ENCODE results near the gene HNRNPK. TPM values are rescaled to one million over a fixed set of nuclear protein-coding genes. Genes with fewer than 3 reads are reported as not detected.

The HNRNPK gene
- polyA plus RNA-seq, 3 donors, result 307 to 743 (median 645) TPM

DNA sequence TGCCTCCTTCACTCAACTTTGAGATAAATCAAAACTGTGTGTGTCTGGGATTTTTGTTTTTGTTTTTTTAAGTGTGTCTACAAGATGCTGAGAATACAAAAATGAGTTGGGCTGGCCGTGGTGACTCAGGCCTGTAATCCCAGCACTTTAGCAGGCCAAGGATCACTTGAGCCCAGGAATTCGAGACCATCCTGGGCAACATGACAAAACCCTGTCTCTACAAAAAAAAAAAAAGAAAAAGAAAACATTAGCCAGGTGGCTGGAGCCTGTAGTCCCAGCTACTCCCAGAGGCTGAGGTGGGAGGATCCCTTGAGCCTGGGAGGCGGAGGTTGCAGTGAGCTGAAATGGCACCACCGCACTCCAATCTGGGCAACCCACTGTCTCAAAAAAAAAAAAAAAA lies 21.0 kb downstream of the HNRNPK start:
- Histone ChIP-seq H4K20me1 (ENCODE audit: insufficient read depth, low read length) (no peaks in the 10 kb centered on the region), H3K27me3 (ENCODE audit: control insufficient read depth in 2 of 2, insufficient read depth in 2 of 2, low read length in 2 of 2) (no peaks in the 10 kb centered on the region), H3K4me1 (ENCODE audit: control insufficient read depth in 1 of 2, insufficient read depth in 2 of 2, low read length in 2 of 2) (peaks cover 13 to 20% of the 10 kb centered on the region in 2 donors), H3K9ac (ENCODE audit: insufficient read depth, low read length, poor library complexity, severe bottlenecking) (no peak overlapping the region), H3K27ac (ENCODE audit: low read depth in 1 of 2, low read length in 2 of 2) (no peak overlapping the region), H3K36me3 (replicated peaks in 1 of 2; ENCODE audit: control insufficient read depth in 1 of 2, insufficient read depth in 2 of 2, low read length in 2 of 2) (no peaks in the 10 kb centered on the region), H3K4me3 (replicated peaks in 1 of 3; ENCODE audit: low read depth in 2 of 3, low read length in 3 of 3) (no peak overlapping the region), H3K9me3 (replicated peaks in 1 of 2; ENCODE audit: control insufficient read depth in 1 of 2, insufficient read depth in 1 of 2, low read length in 2 of 2) (no peaks in the 10 kb centered on the region), H3K79me2 (ENCODE audit: insufficient read depth, low read length) (peaks cover 4% of the 10 kb centered on the region), H2AFZ (ENCODE audit: insufficient read depth, low read depth, low read length, poor library complexity, severe bottlenecking) (no peak overlapping the region), H3K4me2 (replicated peaks; ENCODE audit: extremely low read depth, low read length, poor library complexity, severe bottlenecking) (no peak overlapping the region)
- Mint-ChIP-seq H3K27ac (no peak overlapping the region), H3K36me3 (peaks cover 0 to 8% of the 10 kb centered on the region in 2 donors), H3K4me1 (peaks cover 24% of the 10 kb centered on the region), H3K9me3 (no peaks in the 10 kb centered on the region), H3K4me3 (no peak overlapping the region), H3K27me3 (ENCODE audit: low read depth in 3 of 3) (peaks cover 0 to 2% (median 1%) of the 10 kb centered on the region in 3 donors)
- intact Hi-C loops (cut with micrococcal nuclease), result no loop called here
- no CpG with 5 or more reads among the region's 4 CpGs for WGBS (ENCODE audit: insufficient coverage)
- TF ChIP-seq, protein P1, sequence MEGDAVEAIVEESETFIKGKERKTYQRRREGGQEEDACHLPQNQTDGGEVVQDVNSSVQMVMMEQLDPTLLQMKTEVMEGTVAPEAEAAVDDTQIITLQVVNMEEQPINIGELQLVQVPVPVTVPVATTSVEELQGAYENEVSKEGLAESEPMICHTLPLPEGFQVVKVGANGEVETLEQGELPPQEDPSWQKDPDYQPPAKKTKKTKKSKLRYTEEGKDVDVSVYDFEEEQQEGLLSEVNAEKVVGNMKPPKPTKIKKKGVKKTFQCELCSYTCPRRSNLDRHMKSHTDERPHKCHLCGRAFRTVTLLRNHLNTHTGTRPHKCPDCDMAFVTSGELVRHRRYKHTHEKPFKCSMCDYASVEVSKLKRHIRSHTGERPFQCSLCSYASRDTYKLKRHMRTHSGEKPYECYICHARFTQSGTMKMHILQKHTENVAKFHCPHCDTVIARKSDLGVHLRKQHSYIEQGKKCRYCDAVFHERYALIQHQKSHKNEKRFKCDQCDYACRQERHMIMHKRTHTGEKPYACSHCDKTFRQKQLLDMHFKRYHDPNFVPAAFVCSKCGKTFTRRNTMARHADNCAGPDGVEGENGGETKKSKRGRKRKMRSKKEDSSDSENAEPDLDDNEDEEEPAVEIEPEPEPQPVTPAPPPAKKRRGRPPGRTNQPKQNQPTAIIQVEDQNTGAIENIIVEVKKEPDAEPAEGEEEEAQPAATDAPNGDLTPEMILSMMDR (IDR thresholded peaks at IDR 0.05), result no peak
- no peak for DNase-seq

DNA sequence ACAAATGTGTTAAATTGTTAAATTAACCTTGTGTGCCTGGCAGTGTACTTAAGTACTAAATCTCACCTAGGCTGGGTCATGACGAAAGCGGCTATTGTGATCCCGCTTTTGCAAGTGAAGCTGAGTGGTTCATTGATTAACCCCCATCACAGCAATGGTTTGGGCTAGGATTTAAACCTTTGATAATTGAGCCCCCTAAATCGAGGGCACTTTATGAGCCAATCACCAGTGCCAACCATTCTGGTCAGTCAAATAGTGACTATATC lies 22.8 kb downstream of the HNRNPK start:
- no peak for DNase-seq
- intact Hi-C loops (cut with micrococcal nuclease), result no loop called here
- Histone ChIP-seq H3K27ac (ENCODE audit: low read depth in 1 of 2, low read length in 2 of 2) (peak overlapping the region; percentile 87 to 98), H3K9ac (ENCODE audit: insufficient read depth, low read length, poor library complexity, severe bottlenecking) (peak overlapping the region; percentile 96), H3K9me3 (replicated peaks in 1 of 2; ENCODE audit: control insufficient read depth in 1 of 2, insufficient read depth in 1 of 2, low read length in 2 of 2) (no peaks in the 10 kb centered on the region), H3K27me3 (ENCODE audit: control insufficient read depth in 2 of 2, insufficient read depth in 2 of 2, low read length in 2 of 2) (no peaks in the 10 kb centered on the region), H3K4me2 (replicated peaks; ENCODE audit: extremely low read depth, low read length, poor library complexity, severe bottlenecking) (peak overlapping the region; percentile 79), H3K36me3 (replicated peaks in 1 of 2; ENCODE audit: control insufficient read depth in 1 of 2, insufficient read depth in 2 of 2, low read length in 2 of 2) (peaks cover under 1 to 7% of the 10 kb centered on the region in 2 donors), H3K4me3 (replicated peaks in 1 of 3; ENCODE audit: low read depth in 2 of 3, low read length in 3 of 3) (peak overlapping the region; percentile 49 to 86 (median 74)), H2AFZ (ENCODE audit: insufficient read depth, low read depth, low read length, poor library complexity, severe bottlenecking) (peak overlapping the region; percentile 88), H3K79me2 (ENCODE audit: insufficient read depth, low read length) (peaks cover 4% of the 10 kb centered on the region), H4K20me1 (ENCODE audit: insufficient read depth, low read length) (no peaks in the 10 kb centered on the region), H3K4me1 (ENCODE audit: control insufficient read depth in 1 of 2, insufficient read depth in 2 of 2, low read length in 2 of 2) (peaks cover 13 to 20% of the 10 kb centered on the region in 2 donors)
- peak overlapping the region; percentile 98 for H3K4me3 Mint-ChIP-seq
- peak overlapping the region; percentile 60 to 99 (median 96) for H3K27ac Mint-ChIP-seq
- H3K9me3 Mint-ChIP-seq, result no peaks in the 10 kb centered on the region
- WGBS (ENCODE audit: insufficient coverage), result no CpG with 5 or more reads among the region's 4 CpGs
- H3K27me3 Mint-ChIP-seq (ENCODE audit: low read depth in 3 of 3), result peaks cover 0 to 2% (median 1%) of the 10 kb centered on the region in 3 donors
- H3K36me3 Mint-ChIP-seq, result peaks cover 0 to 21% of the 10 kb centered on the region in 2 donors
- peaks cover 24% of the 10 kb centered on the region for H3K4me1 Mint-ChIP-seq
- TF ChIP-seq, protein P1 (IDR thresholded peaks at IDR 0.05), result no peak

Measured in CD14-positive monocyte (primary cell).